ENCODE data around the gene IGFALS. TPM values are rescaled to one million over a fixed set of nuclear protein-coding genes. Genes with fewer than 3 reads are reported as not detected.

The IGFALS gene
- total RNA-seq, 4 donors from 2014 or later: 0.35 TPM; not detected in 3

GRCh38 chr16:1817276-1817589 is 23.7 kb upstream of the IGFALS start:
- no peaks in the 10 kb centered on the region for H3K4me1 ChIP-seq
- no peaks in the 10 kb centered on the region for H3K27me3 ChIP-seq
- H3K9me3 ChIP-seq: no peaks in the 10 kb centered on the region
- H3K4me3 ChIP-seq: no peak overlapping the region
- no peak overlapping the region for H3K27ac ChIP-seq
- peaks cover 0 to 66% (median 4%) of the 10 kb centered on the region in 3 donors for H3K36me3 ChIP-seq
- DNase-seq: no peak
- TF ChIP-seq POLR2A (IDR thresholded peaks at IDR 0.05): no peak
- TF ChIP-seq, protein P1, sequence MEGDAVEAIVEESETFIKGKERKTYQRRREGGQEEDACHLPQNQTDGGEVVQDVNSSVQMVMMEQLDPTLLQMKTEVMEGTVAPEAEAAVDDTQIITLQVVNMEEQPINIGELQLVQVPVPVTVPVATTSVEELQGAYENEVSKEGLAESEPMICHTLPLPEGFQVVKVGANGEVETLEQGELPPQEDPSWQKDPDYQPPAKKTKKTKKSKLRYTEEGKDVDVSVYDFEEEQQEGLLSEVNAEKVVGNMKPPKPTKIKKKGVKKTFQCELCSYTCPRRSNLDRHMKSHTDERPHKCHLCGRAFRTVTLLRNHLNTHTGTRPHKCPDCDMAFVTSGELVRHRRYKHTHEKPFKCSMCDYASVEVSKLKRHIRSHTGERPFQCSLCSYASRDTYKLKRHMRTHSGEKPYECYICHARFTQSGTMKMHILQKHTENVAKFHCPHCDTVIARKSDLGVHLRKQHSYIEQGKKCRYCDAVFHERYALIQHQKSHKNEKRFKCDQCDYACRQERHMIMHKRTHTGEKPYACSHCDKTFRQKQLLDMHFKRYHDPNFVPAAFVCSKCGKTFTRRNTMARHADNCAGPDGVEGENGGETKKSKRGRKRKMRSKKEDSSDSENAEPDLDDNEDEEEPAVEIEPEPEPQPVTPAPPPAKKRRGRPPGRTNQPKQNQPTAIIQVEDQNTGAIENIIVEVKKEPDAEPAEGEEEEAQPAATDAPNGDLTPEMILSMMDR (IDR thresholded peaks at IDR 0.05): no peak

GRCh38 chr16:1816396-1817275 is 23.1 kb upstream of the IGFALS start:
- Histone ChIP-seq H3K36me3 (peaks cover 0 to 60% (median 4%) of the 10 kb centered on the region in 3 donors), H3K4me3 (no peak overlapping the region), H3K9me3 (no peaks in the 10 kb centered on the region), H3K27me3 (no peaks in the 10 kb centered on the region), H3K27ac (no peak overlapping the region), H3K4me1 (no peaks in the 10 kb centered on the region)
- peak in 1 of 3 donors; percentile 35 for DNase-seq
- TF ChIP-seq, protein P1 (IDR thresholded peaks at IDR 0.05): no peak
- TF ChIP-seq POLR2A (IDR thresholded peaks at IDR 0.05): no peak

DNA sequence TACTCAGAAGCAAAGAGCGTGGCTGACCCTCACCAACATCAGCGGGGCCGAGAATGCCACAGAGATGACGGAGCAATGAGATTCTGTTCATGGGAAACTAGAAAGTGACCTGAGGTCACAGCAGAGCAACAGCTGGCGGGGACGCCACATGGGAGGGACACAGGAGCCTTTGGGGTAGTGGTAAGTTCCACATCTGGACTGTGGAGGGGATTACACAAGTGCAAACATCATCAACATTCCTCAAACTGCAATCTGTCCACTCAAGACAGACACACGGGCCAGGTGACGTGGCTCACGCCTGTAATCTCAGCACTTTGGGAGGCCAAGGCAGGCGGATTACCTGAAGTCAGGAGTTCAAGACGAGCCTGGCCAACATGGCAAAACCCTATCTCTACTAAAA is 22.0 kb upstream of the IGFALS start:
- TF ChIP-seq, protein P1 (IDR thresholded peaks at IDR 0.05): no peak
- no peak for TF ChIP-seq POLR2A (IDR thresholded peaks at IDR 0.05)
- Histone ChIP-seq H3K36me3 (peaks cover 0 to 53% (median 4%) of the 10 kb centered on the region in 3 donors), H3K9me3 (no peaks in the 10 kb centered on the region), H3K4me3 (no peak overlapping the region), H3K4me1 (no peaks in the 10 kb centered on the region), H3K27me3 (no peaks in the 10 kb centered on the region), H3K27ac (no peak overlapping the region)
- no peak for DNase-seq

DNA sequence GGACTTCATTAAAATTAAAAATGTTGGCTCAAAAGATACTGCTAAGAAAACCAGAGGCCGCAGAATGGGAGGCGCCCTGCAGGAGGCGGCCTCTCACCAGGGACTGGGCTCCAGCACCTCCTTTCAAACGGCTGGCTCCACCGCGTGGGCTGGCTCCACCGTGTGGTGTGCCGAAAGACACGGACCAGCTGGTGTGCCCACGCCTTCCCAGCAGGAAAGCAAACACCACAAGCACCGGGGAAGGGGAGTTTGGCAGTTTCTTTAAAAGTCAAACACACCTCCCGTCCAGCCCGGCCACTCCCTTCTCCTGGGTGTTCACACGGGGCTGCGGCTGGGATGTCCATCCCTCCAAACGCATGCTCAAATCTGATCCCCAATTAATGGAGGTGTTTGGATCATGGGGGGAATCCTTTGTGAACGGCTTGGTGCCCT is 19.2 kb upstream of the IGFALS start:
- Histone ChIP-seq H3K9me3 (no peaks in the 10 kb centered on the region), H3K36me3 (peaks cover 0 to 51% (median 4%) of the 10 kb centered on the region in 3 donors), H3K27ac (peak overlapping the region in 1 of 4 donors; percentile 39), H3K4me3 (no peak overlapping the region), H3K4me1 (no peaks in the 10 kb centered on the region), H3K27me3 (no peaks in the 10 kb centered on the region)
- TF ChIP-seq, protein P1 (IDR thresholded peaks at IDR 0.05): peak in 4 of 6 experiments; percentile 41 to 72 (median 66)
- TF ChIP-seq POLR2A (IDR thresholded peaks at IDR 0.05): no peak
- peak; percentile 36 to 81 (median 80) for DNase-seq

DNA sequence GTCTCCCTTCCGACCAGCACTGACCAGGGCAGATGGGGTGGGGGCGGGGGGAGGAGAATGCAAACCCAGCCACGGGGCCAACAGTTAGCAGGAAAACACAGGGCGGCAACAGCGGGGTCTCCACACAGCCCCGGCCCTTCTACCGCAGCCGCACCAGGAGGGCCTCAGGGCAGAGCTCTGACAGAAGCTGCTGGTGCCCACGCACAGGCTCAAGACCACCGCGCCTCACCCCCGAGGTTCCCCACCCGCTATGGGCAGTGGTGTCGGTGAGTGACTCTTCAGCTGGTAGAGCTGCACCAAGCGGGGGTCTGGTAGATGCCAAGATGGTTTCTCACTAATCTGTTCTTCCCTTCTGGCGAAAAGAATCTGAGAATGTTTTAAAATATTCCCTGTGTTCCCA is 17.0 kb upstream of the IGFALS start:
- Histone ChIP-seq H3K9me3 (no peaks in the 10 kb centered on the region), H3K27ac (no peak overlapping the region), H3K4me1 (no peaks in the 10 kb centered on the region), H3K27me3 (no peaks in the 10 kb centered on the region), H3K4me3 (no peak overlapping the region), H3K36me3 (peaks cover 0 to 48% (median 0%) of the 10 kb centered on the region in 3 donors)
- DNase-seq: no peak
- TF ChIP-seq POLR2A (IDR thresholded peaks at IDR 0.05): no peak
- TF ChIP-seq, protein P1 (IDR thresholded peaks at IDR 0.05): no peak

Measured in Peyer's patch (tissue), 4 donors.